Measurements from ENCODE around the gene LYPD8.

LYPD8 gene

DNA sequence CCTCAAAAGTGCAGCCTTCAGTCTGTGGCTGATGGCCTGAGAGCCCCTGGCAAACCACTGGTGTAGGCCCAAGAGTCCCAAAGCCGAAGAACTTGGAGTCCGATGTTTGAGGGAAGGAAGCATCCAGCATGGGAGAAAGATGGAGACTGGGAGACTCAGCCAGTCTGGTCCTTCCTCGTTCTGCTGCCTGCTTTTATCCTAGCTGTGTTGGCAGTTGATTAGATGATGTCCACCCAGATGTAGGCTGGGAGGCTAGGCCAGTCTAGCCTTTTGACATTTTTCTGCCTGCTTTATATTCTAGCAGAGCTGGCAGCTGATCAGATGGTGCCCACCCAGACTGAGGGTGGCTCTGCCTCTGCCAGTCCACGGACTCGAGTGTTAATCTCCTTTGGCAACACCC lies 1.1 kb upstream of the LYPD8 start:
- no peak for DNase-seq

DNA sequence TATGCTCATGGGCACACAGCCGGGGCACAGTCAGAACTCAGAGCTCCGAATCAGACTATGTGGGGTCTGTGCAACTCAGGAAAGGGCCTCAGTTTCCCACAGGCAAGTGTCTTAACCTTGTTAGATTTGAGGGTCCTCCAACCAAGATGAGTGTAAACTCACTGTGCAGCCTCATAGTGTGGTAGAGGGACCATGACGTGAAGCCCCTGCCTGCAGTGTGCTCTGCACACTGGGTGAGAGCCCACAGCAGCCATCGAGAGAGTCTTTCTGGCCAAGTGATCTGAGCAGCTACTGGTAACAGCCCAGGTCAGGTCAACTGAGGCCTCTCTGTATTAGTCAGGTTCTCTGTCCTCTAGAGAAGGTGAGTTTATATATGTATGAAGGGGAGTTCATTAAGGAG lies 592 bp upstream of the LYPD8 start:
- DNase-seq: no peak

DNA sequence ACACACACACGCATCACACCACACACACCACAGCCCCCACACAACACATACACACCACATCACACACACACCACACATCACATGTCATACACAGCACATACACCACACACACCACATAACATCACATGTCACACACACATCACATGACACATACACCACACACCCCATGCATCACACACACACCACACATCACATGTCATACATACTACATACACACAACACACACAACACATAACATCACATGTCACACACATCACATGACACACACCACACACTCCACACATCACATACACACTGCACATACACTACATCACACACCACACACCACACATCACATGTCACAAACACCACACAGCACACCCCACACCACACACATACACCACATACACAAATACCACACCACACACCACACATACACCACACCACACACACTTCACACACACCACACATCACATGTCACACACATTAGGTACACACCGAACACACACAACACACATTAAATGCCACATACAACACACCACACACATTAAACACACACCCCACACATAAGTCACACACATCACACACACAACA lies 1.8 kb downstream of the LYPD8 start:
- DNase-seq: no peak

DNA sequence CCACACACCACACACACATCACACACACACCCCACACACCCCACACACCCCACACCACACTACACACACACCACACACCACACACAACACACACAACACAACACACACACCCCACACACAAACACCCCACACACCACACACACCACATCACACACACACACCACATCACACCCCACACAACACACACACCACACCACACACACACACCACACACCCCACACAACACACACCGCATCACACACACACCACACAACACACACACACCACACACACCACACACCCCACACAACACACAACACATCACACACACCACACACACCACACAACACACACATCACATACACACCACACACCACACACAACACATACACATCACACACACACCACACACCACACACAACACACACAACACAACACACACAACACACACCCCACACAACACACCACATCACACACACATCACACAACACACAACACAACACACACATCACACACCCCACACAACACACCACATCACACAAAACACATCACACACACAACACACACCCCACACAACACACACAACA lies 2.4 kb downstream of the LYPD8 start:
- no peak for DNase-seq

DNA sequence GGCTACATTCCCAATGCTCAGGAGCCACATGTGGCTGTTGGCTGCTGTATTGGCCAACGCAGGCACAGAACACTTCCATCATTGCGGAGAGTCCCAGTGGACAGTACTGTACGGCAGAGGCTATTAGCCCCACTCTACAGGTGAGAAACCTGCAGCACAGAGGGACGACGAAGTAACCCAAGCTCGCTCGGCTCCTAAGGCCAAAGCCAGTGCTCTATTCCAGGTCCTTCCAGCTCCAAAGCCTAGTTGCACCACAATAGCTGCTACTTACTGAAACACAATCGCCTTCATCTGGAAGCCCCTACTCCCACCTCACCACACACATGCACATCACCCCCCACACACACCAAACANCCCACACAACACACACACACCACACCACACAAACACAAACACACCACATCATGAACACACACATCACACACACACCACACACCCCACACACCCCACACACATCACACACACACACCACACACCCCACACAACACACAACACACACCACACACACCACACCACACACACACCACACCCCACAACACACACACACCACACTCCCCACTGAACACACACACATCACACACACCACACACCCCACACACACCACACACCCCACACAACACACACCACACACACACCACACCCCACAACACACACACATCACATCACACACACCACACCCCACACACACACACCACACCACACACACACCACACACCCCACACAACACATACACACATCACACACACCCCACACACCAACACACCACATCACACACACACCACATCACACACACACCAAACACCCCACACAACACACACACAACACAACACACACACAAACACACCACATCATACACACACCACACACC lies 3.2 kb downstream of the LYPD8 start:
- DNase-seq: peak in 1 of 5 donors; percentile 14

DNA sequence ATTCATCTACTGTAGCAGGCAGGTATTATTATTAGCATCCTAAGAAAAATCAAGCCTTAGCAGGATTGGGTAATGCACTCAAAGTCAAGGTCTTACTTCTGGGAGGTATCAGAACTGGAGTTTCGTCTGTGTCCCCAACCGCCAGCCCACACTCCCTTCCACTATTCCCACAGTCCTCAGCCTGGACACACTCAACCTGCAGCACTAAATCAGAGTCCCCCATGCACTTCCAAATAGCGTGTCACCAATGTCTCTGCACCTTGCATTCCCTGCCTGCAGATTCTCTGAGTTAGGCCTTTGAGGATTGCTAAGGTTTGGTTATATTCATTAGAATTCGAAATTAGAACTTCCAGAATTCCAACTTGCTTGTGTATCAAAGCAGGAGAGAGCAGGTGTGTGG lies 3.9 kb downstream of the LYPD8 start:
- no peak for DNase-seq

DNA sequence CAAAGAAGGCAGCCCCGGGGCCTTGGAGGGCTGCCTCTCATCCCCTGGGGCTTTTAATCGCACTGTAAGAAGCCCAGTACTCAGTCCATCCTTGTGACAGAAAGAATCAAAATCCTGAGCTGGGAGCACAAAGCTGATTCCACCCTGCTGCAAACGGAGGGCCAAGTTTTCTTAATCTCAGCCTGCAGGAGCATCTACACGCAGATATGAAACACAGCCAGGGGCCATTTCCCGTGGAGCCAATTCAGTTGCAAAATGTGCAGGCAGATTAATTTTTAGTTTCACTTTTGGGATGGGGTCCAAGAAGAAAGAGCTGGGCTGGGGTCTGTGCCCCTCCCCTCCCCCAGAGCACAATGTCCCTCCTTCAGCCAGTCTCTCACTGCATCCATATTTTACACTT lies 4.4 kb downstream of the LYPD8 start:
- DNase-seq: no peak

DNA sequence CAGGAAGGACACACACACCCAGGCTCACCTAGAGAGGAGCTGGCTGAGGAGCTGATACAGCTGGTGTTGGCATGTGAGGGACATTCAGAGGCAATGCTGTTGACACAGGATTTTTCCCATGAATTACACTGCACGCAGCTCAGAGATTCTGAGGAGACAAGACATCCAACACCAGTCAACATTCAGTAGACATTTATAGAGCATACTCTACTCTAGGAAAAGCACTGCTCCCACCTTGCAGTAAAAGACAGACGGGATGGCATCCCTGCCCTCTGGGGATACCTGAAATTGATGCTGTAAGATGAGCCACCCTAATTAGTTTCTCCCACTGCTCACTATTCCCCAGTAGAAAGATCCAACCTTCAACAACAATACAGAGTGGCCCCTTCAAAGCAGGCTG lies 5.1 kb downstream of the LYPD8 start:
- DNase-seq: no peak

DNA sequence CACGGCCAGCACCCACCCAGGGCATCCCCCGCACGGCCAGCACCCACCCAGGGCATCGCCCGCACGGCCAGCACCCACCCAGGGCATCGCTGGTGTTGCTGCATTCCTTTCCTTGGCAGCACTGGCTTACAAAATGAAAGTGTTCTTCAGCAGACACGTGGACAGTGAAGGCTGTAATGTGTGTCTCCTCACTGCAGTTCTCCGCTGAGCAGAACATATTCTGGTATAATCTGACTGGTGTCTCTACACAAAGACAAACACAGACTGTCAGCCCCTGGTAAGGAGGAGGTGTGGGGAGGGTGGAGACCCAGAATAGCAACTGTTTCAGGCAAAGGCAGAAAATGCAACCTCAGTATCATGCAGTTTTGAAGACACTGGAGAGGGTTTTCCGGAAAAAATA lies 7.3 kb downstream of the LYPD8 start:
- DNase-seq: no peak

DNA sequence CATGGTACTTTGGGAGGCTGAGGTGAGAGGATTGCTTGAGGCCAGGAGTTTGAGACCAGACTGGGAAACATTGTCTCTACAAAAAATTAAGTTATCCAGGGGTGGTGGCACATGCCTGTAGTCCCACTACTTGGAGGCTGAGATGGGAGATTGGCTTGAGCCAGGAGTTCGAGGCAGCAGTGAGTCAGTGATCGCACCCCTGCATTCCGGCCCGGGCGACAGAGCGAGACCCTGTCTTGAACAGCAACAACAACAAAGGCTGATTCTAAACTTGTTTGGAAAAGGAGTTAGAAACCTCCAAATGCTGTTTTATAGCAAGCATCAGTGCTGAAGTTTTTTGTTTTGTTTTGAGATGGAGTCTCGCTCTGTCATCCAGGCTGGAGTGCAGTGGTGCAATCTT lies 14.7 kb downstream of the LYPD8 start:
- DNase-seq: no peak

DNA sequence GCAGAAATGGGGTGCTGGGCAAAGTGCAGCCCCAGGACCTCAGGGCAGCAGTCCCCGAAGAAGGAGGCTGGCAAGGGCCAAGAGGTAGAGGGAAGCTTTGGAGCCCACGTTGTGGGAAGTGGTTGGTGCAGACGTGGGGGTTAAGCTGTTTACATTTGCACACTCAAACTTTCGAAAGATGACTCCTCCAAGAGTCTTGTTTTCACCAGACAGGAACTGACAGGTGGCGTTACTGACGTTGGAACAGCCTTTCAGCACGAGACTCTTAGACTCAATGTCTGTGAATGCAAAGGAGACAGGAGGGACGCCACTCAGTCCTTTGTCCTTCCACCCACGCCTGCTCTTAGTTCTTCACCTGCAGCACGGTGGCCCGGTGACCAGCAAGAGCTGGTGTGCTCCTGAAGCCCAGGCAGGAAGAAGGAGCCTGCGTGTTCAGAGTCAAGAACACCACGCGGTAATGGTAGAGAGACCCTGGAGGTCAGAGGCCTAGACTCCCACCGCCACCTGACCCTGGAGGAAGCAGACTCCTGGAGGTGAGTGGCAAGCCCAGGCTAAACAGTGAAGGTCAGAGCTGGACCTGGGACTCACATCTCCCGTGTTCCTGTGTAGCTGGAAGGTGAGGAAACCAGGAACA lies 15.9 kb downstream of the LYPD8 start:
- DNase-seq: no peak

DNA sequence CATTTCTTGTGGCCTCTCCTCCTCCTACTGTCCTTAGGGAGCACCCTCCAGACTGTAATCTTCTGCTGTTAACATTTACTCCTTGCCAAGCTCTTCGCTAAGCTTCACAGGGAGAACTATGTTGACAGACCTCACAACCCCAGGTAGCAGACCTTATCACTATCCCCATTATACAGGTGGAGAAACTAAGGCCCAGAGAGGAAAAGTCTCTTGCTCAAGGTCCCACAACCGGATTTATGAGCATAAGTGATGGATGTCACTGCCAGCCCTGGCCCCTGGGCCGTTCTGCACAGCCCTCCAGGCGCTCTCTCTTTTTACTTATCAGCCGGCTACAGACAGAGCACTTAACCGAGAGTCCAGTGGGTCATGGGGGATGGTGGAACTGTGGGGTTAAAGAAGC lies 18.1 kb downstream of the LYPD8 start:
- no peak for DNase-seq

DNA sequence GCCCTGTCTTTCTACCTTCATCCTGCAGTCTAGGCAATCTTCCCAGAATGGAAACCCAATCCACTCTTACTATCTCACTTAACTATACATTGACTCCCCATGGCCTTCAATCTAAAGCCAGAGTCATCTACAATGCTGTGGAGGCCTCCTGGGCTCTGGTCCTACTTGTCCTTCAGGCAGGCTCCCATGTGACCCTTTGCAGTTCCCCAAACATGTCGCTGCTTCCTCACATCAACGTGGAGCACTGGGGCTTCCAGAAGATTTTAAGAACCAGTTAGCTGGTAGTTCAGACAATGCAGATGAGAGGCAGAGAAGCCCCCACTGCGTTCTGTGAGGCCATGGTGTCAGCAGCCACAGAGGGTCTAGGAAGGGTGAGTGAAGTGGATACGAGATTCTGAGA lies 18.6 kb downstream of the LYPD8 start:
- no peak for DNase-seq

DNA sequence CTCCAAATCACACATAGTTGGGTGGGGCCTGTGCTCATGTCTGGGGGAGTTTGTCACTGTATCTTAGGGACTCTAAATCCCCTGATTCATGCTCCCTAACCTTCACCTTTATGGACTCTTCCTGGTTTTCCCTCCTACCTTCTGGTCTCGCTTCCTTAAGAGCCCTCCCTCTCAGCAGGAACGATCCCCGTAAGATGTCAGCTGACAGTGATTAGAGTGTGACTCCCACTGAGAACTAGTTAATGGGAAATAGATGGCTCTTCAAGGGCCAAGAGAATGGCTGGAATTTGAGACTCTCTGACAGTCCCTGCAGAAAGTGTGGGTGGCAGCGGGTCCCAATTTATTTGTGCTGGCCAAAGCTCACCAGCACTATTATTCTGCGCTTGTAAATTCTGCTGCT lies 22.0 kb downstream of the LYPD8 start:
- no peak for DNase-seq

DNA sequence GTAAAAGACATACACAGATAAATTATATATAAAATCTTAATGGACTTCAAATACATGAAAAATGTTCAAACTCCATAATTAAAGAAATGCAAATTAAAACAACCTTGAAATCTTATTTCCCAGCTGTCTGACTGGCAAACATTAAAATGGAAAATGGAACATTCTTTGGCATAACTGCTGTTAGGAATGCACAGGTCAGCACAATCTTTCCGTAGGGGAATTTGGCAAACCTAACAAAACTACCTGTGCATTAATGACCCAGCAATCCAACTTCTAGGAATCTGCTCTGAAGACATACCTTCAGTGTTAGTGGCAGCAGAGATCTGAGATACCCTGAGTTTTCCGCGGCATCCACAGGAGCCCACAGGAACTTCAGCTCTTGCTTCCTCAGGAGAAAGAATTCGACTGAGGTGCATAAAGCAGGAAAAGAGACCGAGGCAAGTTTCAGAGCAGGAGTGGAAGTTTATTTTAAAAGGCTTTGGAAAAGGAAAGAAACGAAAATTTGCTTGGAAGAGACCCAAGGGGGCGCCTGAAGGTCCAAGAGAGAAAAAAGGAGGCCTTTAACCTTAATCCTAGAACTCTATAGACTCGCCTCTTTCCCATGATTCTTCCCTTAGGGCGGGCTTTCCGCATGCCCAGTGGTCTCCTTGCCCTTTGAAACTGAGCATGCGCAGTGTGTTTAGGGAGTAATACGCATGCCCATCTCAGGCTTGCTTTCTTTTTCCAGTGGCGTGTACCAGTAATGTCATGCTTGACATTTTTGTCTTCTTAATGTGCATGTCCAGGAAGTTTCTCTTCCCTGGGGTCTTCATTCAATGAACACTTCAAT lies 24.8 kb downstream of the LYPD8 start:
- no peak for DNase-seq

DNA sequence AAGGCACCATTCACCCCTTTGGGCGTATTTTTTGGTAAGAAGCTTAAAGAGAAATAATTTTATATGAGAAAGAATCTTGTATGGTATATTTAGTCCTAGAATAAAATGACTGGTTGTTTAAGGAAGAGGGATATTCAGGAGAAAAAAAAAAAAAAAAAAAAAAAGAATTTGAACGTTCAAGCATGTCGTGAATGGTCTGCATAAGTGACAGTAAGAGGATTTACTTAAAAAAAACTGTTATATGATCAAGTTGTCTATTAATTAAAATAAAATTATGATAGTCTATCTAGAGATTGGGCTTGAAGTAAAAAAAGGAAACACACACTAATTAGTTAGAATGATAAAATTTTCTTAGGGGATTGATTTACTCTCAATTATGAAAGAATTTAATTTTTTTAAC lies 41.3 kb downstream of the LYPD8 start:
- no peak for DNase-seq

DNA sequence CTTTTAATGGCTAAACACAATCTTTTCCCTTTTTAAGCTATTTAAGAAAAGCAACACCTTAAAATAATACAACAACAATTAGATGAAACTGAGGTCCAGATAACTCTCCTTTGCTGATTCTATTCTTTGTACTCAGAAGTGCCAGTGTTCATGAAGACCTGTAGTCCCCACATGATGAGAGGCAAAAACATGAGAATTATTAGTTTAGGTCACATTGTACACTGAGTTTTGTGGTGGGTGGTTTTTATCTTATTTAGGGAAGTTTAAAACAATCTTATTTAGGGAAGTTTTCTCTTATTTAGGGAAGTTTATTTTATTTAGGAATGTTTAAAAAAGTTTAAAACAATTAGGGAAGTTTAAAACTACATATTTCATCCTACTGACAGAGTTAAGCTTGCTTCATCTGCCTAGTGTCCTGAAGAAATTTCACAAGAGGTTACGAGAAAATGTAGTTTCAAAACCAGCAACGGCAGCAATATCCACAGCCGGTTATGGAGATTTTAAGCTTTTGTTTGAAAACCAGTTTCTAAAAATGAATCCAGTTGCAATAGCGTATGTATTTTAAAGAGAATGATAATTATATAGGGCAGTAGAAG lies 45.2 kb downstream of the LYPD8 start:
- DNase-seq: no peak

DNA sequence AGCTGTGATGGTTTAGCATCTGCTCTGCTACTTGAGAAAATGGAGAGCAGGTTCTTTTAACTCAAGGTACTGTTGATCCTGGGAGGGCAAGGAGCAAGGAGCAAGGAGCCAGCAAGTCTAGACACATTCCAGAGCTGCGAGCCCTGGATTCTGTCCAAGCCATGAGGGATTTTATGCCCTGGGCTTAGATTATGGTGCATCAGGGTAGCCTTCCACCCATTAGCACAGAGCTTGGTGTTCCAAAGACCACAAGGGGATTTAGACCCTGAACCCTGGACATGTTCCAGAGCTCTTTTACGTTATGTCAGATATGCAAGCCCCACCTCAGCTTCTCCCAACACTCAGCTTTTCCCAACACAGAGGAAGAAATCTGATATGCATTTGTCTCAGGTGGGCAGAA lies 51.0 kb downstream of the LYPD8 start:
- no peak for DNase-seq

DNA sequence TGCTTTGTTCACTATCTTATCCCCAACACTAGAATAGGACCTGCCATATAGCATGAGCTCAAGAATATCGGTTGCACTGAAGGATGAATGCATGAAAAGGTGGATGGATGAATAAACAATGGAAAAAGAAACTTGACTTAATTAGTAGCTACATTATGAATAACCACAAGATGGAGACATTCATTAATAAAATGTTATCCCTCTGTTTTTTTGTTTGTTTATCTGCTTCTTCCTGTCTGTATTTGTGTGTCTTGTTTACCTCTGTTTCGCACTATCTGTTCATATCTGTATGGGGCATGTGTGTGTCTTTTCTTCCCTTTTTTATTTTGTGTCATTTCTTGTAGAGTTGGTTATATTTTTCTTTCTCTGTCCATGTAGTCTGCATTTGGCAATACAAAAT lies 51.9 kb downstream of the LYPD8 start:
- no peak for DNase-seq

DNA sequence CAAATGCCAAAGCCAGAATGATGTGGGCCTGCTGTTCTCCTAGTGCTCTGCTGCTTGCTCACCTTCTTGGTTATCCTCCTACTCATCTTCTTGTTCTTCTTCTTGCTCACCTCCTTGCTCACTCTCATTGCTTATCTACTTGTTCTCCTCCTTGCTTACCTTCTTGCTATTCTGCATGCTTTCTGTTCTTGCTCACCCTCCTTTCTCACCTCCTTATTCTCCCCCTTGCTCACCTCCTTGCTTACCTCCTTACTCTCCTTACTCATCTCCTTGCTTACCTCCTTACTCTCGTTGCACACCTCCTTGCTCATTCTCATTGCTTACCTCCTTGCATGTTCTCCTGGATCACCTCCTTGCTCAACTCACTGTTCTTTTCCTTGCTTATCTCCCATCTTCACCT lies 52.8 kb downstream of the LYPD8 start, which contains the start of gene OR14I1:
TSS of gene OR14I1 (minus strand) at position 53 of the 400 bp plus-strand sequence.
- no peak for DNase-seq

DNA sequence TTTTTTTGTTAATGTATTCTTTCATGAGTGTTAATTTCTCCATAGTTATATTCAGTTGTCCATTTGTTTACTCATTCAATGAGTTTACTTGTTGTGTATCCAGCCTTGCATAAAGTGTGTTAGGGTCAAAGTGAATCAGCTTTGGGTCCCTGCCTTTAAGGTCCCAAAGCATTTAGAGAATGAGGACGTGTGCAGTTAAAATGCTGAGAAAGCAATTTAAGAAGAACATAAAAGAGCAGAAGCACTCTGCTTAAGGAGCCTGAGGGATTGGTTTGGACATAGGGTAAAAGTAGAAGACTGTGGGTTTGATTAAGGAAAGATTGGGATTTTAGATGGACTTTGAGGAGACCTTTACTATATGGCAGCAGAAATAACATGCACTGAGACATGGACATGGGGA lies 56.5 kb downstream of the LYPD8 start:
- DNase-seq: no peak

DNA sequence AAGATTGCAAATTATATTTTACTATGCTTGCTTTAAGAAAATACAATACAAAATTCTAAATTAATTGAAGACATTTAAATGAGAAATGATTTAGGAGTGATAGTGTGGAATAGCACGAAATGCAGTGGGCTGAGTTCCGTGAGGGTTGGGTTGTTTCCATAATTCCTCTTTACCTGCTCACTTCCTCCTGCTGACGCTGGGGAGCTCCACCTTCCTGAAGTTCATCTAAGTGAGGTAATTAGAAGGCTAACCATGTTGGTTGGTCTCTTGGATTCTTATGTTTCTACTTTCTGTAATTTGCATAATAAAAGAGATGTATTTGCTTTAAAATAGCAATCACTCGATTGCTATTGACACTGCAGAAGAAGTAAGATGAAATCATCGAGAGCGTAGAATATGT lies 57.7 kb downstream of the LYPD8 start:
- DNase-seq: no peak

DNA sequence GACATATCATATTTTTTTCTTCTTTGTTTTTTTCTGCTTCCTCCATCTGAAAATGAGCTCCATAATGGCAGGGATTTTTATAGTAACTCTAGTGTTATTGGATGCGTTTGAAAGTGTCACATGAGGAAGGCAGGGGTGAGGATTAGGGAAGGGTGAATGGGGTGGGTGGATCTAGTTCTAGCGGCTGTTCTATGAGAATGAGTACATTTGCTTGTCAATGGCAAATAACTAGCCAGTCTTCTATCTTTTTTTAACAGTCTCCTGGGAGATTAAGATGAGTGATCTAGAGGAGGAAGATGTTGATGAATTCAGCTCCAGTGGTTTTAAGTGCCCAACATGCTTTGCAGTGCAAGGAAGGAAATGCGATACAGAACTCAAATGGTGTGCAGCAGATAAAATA lies 58.8 kb downstream of the LYPD8 start:
- DNase-seq: no peak

Data from T-helper 1 cell (primary cell).